NCI-H128 (cell line): ENCODE measurements around the gene ELN.
"Not testable (repeated sequence)": the region's sequence is repeated elsewhere in the genome, so short reads cannot be mapped to it uniquely, and the experiment has no call there.

ENCODE experiments used
- DNase-seq: peaks from one replicate; lab custom pipeline; 2025; ENCODE audit not compliant: unreplicated experiment; lab: John Stamatoyannopoulos, UW

Gene ELN

GRCh38 chr7:74000489-74001149 lies 27.4 kb upstream of the ELN start:
- DNase-seq: no peak

- no peak for DNase-seq
Measured at GRCh38 chr7:74001150-74001494, 26.9 kb upstream of the ELN start.

- no peak for DNase-seq
Measured at GRCh38 chr7:74002474-74003017, 25.4 kb upstream of the ELN start.

GRCh38 chr7:74003621-74004020 lies 24.4 kb upstream of the ELN start:
- no peak for DNase-seq

GRCh38 chr7:74006032-74006431 lies 21.9 kb upstream of the ELN start:
- DNase-seq: no peak

GRCh38 chr7:74006451-74007241 lies 21.3 kb upstream of the ELN start:
- no peak for DNase-seq

- no peak for DNase-seq
Measured at GRCh38 chr7:74007242-74007567, 20.8 kb upstream of the ELN start.

- DNase-seq: no peak
Measured at GRCh38 chr7:74008687-74009086, 19.3 kb upstream of the ELN start.

GRCh38 chr7:74009719-74010118 lies 18.3 kb upstream of the ELN start:
- no peak for DNase-seq

GRCh38 chr7:74010407-74010806 lies 17.6 kb upstream of the ELN start:
- no peak for DNase-seq

GRCh38 chr7:74011421-74011820 lies 16.6 kb upstream of the ELN start:
- DNase-seq: not testable (repeated sequence)

- DNase-seq: no peak
Measured at GRCh38 chr7:74012842-74013249, 15.1 kb upstream of the ELN start.

- DNase-seq: no peak
Measured at GRCh38 chr7:74013539-74014272, 14.3 kb upstream of the ELN start.

GRCh38 chr7:74014931-74015330 lies 13.0 kb upstream of the ELN start:
- DNase-seq: no peak

GRCh38 chr7:74015670-74016069 lies 12.3 kb upstream of the ELN start:
- no peak for DNase-seq

GRCh38 chr7:74017125-74017524 lies 10.8 kb upstream of the ELN start:
- DNase-seq: no peak

- no peak for DNase-seq
Measured at GRCh38 chr7:74018246-74018895, 9.6 kb upstream of the ELN start.

- DNase-seq: no peak
Measured at GRCh38 chr7:74019149-74019548, 8.8 kb upstream of the ELN start.

- no peak for DNase-seq
Measured at GRCh38 chr7:74020390-74020789, 7.6 kb upstream of the ELN start.

- DNase-seq: no peak
Measured at GRCh38 chr7:74021546-74022320, 6.2 kb upstream of the ELN start.

- DNase-seq: no peak
Measured at GRCh38 chr7:74022507-74022906, 5.5 kb upstream of the ELN start.
